ENCODE results near the gene DLL1. TPM values are rescaled to one million over a fixed set of nuclear protein-coding genes. Genes with fewer than 3 reads are reported as not detected.

The DLL1 gene
- total and polyA plus RNA-seq, 12 donors: 0.75 to 13.3 (median 7.7) TPM

DNA sequence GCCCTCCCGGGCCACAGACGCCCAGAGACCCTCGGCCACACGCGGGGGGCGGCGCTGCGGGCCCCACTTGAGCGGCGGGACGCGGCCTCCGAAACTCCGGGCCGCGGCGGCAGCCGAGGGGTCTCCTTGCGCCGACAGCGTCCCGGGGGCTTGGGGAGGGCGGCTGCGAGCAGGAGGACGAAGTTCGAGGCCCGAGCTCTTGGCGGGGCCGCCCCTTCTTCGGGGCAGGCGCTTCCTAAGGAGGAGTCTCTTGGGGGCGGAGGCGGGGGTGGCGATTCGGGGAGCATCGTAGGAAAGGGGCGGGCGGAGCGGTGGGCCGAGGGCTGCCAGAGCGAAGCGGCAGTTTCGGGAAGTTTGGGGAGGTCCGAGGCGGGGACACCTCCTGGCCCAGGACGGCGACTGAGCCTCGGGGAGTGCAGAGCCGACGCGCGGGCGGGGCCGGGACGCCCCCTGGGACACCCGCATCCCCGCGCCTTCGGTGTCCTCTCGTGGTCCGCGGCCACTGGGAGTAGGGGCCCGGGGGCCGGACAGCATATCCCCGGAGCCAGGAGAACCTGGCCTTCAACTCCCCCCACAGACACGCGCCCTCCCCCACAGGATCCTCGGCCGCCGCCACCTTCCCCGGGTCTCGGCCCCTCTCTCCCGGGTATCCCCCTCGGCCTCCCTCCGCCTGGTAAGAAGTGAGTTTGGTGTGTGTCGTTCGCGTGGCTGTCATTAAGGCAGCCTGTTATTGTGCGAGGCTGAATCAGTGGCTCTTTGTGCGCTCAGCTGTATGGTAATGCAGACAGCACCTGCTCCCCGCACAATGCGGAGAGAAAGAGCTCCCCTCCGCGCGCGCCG lies 613 bp upstream of the DLL1 start:
- Histone ChIP-seq H3K4me1 (replicated peaks in 1 of 2) (peaks cover 33 to 52% of the 10 kb centered on the region in 2 donors), H3K9me3 (replicated peaks in 1 of 3) (no peaks in the 10 kb centered on the region), H3K27me3 (peaks cover 22% of the 10 kb centered on the region), H3K27ac (peak overlapping the region in 3 of 5 donors; percentile 26 to 78 (median 62)), H3K36me3 (replicated peaks in 1 of 2) (no peaks in the 10 kb centered on the region), H3K4me3 (peak overlapping the region in 2 of 4 donors; percentile 71 to 85)
- intact Hi-C loops (cut with DNase I): no loop called here
- DNase-seq: peak in 5 of 7 donors; percentile 59 to 75 (median 71)
- whole genome bisulfite sequencing, 4 donors: 5 to 23% (median 7%) methylated on average over 15 to 87 of the region's 87 CpGs
- TF ChIP-seq, protein P1, sequence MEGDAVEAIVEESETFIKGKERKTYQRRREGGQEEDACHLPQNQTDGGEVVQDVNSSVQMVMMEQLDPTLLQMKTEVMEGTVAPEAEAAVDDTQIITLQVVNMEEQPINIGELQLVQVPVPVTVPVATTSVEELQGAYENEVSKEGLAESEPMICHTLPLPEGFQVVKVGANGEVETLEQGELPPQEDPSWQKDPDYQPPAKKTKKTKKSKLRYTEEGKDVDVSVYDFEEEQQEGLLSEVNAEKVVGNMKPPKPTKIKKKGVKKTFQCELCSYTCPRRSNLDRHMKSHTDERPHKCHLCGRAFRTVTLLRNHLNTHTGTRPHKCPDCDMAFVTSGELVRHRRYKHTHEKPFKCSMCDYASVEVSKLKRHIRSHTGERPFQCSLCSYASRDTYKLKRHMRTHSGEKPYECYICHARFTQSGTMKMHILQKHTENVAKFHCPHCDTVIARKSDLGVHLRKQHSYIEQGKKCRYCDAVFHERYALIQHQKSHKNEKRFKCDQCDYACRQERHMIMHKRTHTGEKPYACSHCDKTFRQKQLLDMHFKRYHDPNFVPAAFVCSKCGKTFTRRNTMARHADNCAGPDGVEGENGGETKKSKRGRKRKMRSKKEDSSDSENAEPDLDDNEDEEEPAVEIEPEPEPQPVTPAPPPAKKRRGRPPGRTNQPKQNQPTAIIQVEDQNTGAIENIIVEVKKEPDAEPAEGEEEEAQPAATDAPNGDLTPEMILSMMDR (IDR thresholded peaks at IDR 0.05): no peak

DNA sequence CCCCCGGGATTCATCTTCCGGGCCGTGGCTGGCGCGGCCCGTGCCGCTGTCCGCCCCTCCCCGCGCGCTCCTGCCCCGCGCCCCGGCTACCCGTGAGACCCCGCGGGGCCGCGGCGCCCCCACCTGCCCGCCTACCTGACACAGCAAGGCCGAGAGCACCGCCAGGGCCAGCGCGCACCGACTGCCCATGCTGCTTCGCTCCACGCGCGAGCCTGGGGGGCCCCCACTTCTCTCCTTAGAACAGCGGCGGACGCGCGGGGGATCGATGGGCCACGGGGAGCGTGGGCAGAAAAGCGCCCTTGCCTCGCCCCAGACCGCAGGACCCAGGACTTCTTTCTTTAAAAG lies 955 bp downstream of the DLL1 start:
- peak in 1 of 7 donors; percentile 24 for DNase-seq
- H3K27ac ChIP-seq: peak overlapping the region in 4 of 5 donors; percentile 62 to 78 (median 70)
- TF ChIP-seq, protein P1 (IDR thresholded peaks at IDR 0.05): no peak
- no peak for TF ChIP-seq POLR2A (IDR thresholded peaks at IDR 0.05)
- peaks cover 7% of the 10 kb centered on the region for H3K27me3 ChIP-seq
- peak overlapping the region; percentile 38 to 93 (median 78) for H3K4me3 ChIP-seq
- peaks cover 20 to 37% of the 10 kb centered on the region in 2 donors for H3K4me1 ChIP-seq (replicated peaks in 1 of 2)
- no peaks in the 10 kb centered on the region for H3K9me3 ChIP-seq (replicated peaks in 1 of 3)
- peaks cover 0 to 8% of the 10 kb centered on the region in 2 donors for H3K36me3 ChIP-seq (replicated peaks in 1 of 2)
- intact Hi-C loops (cut with DNase I): no loop called here
- 0 to 1% (median 1%) methylated on average over 9 to 41 of the region's 41 CpGs; no CpG with 5 or more reads in 1 of the 4 donors for WGBS, 4 donors

DNA sequence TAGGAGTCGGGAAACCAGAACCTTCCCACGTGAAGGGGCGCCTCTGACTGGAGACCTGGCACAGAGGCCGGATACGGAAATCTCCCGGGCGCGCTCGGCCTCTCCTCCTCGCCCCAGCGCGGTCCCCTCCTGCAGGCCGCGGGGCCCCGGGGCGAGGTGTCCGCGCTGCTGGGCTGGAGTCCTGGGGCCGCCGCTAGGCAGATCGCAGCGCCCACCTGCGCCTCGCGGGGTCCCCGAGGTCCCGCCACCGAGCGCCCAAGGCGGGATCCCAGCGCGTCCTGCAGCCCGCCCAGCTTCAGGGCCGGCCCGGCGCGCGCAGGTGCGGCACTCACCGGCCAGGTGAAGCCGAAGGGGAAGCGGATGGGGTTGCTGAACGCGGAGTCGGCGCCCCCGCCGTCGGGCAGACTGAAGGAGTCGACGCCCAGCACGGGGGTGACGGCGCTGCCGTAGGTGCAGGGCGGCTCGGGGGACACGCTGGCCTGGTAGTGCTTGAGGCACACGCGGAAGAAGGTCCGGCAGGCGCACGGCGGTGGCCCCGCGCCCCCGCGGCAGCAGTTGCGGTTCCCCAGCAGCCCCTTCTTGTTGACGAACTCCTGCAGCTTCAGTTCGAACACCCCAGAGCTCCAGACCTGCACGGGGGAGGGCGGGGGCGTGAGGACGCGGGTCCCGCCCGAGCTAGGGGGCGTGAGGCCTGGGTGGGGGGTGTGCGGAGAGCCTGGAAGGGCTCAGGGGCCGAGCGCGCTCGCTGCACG lies 1.5 kb downstream of the DLL1 start:
- TF ChIP-seq, protein P1 (IDR thresholded peaks at IDR 0.05): no peak
- no peak for TF ChIP-seq POLR2A (IDR thresholded peaks at IDR 0.05)
- peaks cover 20 to 37% of the 10 kb centered on the region in 2 donors for H3K4me1 ChIP-seq (replicated peaks in 1 of 2)
- peak overlapping the region in 3 of 4 donors; percentile 71 to 93 (median 85) for H3K4me3 ChIP-seq
- no peaks in the 10 kb centered on the region for H3K9me3 ChIP-seq (replicated peaks in 1 of 3)
- WGBS, 4 donors: 7 to 10% (median 7%) methylated on average over 31 to 85 of the region's 85 CpGs; no CpG with 5 or more reads in 1 of the 4 donors
- H3K27ac ChIP-seq: peak overlapping the region in 2 of 5 donors; percentile 77 to 78
- H3K36me3 ChIP-seq (replicated peaks in 1 of 2): peaks cover 0 to 13% of the 10 kb centered on the region in 2 donors
- H3K27me3 ChIP-seq: peaks cover 4% of the 10 kb centered on the region
- peak in 2 of 7 donors; percentile 13 to 19 for DNase-seq
- intact Hi-C loops (cut with DNase I): no loop called here

DNA sequence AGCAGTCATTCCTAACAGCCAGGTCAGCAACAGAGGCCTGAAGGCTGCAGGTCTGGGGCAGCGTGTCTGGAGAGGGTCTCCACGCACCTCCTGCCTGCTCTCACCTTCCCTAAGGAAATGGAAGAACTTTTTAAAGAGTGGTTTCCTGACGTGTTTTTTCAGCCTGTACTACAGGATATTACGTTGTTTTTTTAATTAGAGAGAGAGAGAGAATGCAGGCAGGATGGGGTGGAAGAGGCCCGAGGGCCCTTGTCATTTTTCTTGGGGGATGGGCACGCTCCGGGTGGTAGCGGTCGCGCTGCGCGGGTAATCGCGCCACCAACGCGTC lies 2.1 kb downstream of the DLL1 start:
- H3K4me1 ChIP-seq (replicated peaks in 1 of 2): peaks cover 20 to 37% of the 10 kb centered on the region in 2 donors
- H3K4me3 ChIP-seq: peak overlapping the region in 1 of 4 donors; percentile 71
- intact Hi-C loops (cut with DNase I): no loop called here
- no peak for DNase-seq
- no peaks in the 10 kb centered on the region for H3K27me3 ChIP-seq
- TF ChIP-seq, protein P1 (IDR thresholded peaks at IDR 0.05): no peak
- no peak for TF ChIP-seq POLR2A (IDR thresholded peaks at IDR 0.05)
- H3K9me3 ChIP-seq (replicated peaks in 1 of 3): no peaks in the 10 kb centered on the region
- WGBS, 4 donors: 35 to 40% (median 35%) methylated on average over 6 to 16 of the region's 16 CpGs
- H3K36me3 ChIP-seq (replicated peaks in 1 of 2): peaks cover 0 to 17% of the 10 kb centered on the region in 2 donors
- peak overlapping the region in 1 of 5 donors; percentile 78 for H3K27ac ChIP-seq
